Measurements from ENCODE around the gene CTU2. TPM values are rescaled to one million over a fixed set of nuclear protein-coding genes. Genes with fewer than 3 reads are reported as not detected.
A peak's percentile ranks its signal among the peaks of the same experiment; 100 is the strongest.

Gene CTU2
- total and polyA plus RNA-seq, 10 donors = 7.2 to 28.2 (median 15.5) TPM

- 68 to 83% (median 74%) methylated on average over 22 to 26 of the region's 26 CpGs for WGBS, 5 donors
- peak overlapping the region in 1 of 8 donors; percentile 11 for H3K4me3 ChIP-seq
- H3K36me3 ChIP-seq = peaks cover 0 to 55% (median 6%) of the 10 kb centered on the region in 6 donors
- TF ChIP-seq CTCF (IDR thresholded peaks at IDR 0.05 in 8 of 11, conservative IDR thresholded peaks at IDR 0.05 in 3 of 11) (peak in 1 of 11 experiments; percentile 12), POLR2A (IDR thresholded peaks at IDR 0.05) (no peak), POLR2AphosphoS5 (IDR thresholded peaks at IDR 0.05) (peak; percentile 44 to 51 (median 46))
- H3K9me3 ChIP-seq = peaks cover 0 to 8% (median 0%) of the 10 kb centered on the region in 8 donors
- H3K4me1 ChIP-seq = peaks cover 24 to 94% (median 68%) of the 10 kb centered on the region in 6 donors
- intact Hi-C loops (cut with DNase I; ENCODE audit: low total_unique reads) = no loop called here
- H3K27ac ChIP-seq = peak overlapping the region; percentile 22 to 73 (median 42)
- DNase-seq = peak; percentile 88
- H3K27me3 ChIP-seq (replicated peaks in 1 of 7) = no peaks in the 10 kb centered on the region
Measured at GRCh38 chr16:88759245-88759975, 53.1 kb downstream of the CTU2 start.

- WGBS, 5 donors = 91 to 96% (median 94%) methylated on average over 21 to 22 of the region's 22 CpGs
- Histone ChIP-seq H3K4me3 (no peak overlapping the region), H3K4me1 (peaks cover 22 to 94% (median 68%) of the 10 kb centered on the region in 6 donors), H3K27ac (peak overlapping the region in 5 of 8 donors; percentile 22 to 73 (median 57)), H3K36me3 (peaks cover 0 to 58% (median 6%) of the 10 kb centered on the region in 6 donors), H3K9me3 (peaks cover 0 to 8% (median 0%) of the 10 kb centered on the region in 8 donors), H3K27me3 (replicated peaks in 1 of 7) (no peaks in the 10 kb centered on the region)
- TF ChIP-seq CTCF (IDR thresholded peaks at IDR 0.05 in 8 of 11, conservative IDR thresholded peaks at IDR 0.05 in 3 of 11) (no peak), POLR2AphosphoS5 (IDR thresholded peaks at IDR 0.05) (no peak), POLR2A (IDR thresholded peaks at IDR 0.05) (no peak)
- no peak for DNase-seq
- intact Hi-C loops (cut with DNase I; ENCODE audit: low total_unique reads) = no loop called here
Measured at GRCh38 chr16:88759976-88760350, 53.7 kb downstream of the CTU2 start.

- no peaks in the 10 kb centered on the region for H3K27me3 ChIP-seq (replicated peaks in 1 of 7)
- intact Hi-C loops (cut with DNase I; ENCODE audit: low total_unique reads) = no loop called here
- peaks cover 0 to 8% (median 0%) of the 10 kb centered on the region in 8 donors for H3K9me3 ChIP-seq
- WGBS, 5 donors = 88 to 94% (median 93%) methylated on average over 16 to 24 of the region's 24 CpGs
- no peak overlapping the region for H3K4me3 ChIP-seq
- no peak for TF ChIP-seq CTCF (IDR thresholded peaks at IDR 0.05 in 8 of 11, conservative IDR thresholded peaks at IDR 0.05 in 3 of 11)
- TF ChIP-seq POLR2AphosphoS5 (IDR thresholded peaks at IDR 0.05) = peak in 1 of 3 donors; percentile 11
- peak overlapping the region in 3 of 8 donors; percentile 57 to 73 (median 62) for H3K27ac ChIP-seq
- DNase-seq = no peak
- H3K4me1 ChIP-seq = peaks cover 22 to 95% (median 67%) of the 10 kb centered on the region in 6 donors
- H3K36me3 ChIP-seq = peaks cover 0 to 57% (median 6%) of the 10 kb centered on the region in 6 donors
Measured at GRCh38 chr16:88760424-88761142, 54.3 kb downstream of the CTU2 start.

- Histone ChIP-seq H3K27me3 (replicated peaks in 1 of 7) (no peaks in the 10 kb centered on the region), H3K4me3 (no peak overlapping the region), H3K27ac (peak overlapping the region in 1 of 8 donors; percentile 27), H3K4me1 (peaks cover 26 to 95% (median 69%) of the 10 kb centered on the region in 6 donors), H3K9me3 (peaks cover 0 to 8% (median 0%) of the 10 kb centered on the region in 8 donors), H3K36me3 (peaks cover 0 to 55% (median 6%) of the 10 kb centered on the region in 6 donors)
- 90 to 93% (median 91%) methylated on average over 4 to 11 of the region's 11 CpGs for WGBS, 5 donors
- intact Hi-C loops (cut with DNase I; ENCODE audit: low total_unique reads) = no loop called here
- no peak for DNase-seq
- no peak for TF ChIP-seq POLR2AphosphoS5 (IDR thresholded peaks at IDR 0.05)
- no peak for TF ChIP-seq POLR2A (IDR thresholded peaks at IDR 0.05)
- no peak for TF ChIP-seq CTCF (IDR thresholded peaks at IDR 0.05 in 8 of 11, conservative IDR thresholded peaks at IDR 0.05 in 3 of 11)
Measured at GRCh38 chr16:88761143-88761534, 54.8 kb downstream of the CTU2 start.

Measured in spleen (tissue), 11 donors.